Thoracic aorta (tissue), 2 donors: ENCODE data around the gene FAT2. TPM values are rescaled to one million over a fixed set of nuclear protein-coding genes. Genes with fewer than 3 reads are reported as not detected.
"Not testable (repeated sequence)": the region's sequence is repeated elsewhere in the genome, so short reads cannot be mapped to it uniquely, and the experiment has no call there.

Experiments
- ATAC-seq: fragments of 150-250 bp; one replicate; pipeline ENCODE4 v1.8.0; 2017; ENCODE audit warnings: low read depth; ENCODE audit not compliant: insufficient number of reproducible peaks, low FRiP score
- DNase-seq: peaks from one replicate; pipeline ENCODE4 v3.0.0-alpha.2; 2020; ENCODE audit warnings: low spot score
- H3K27ac ChIP-seq, 2 donors: fragments of 200-600 bp; sonication (generic); 1 replicate in 1 of 2; 2 replicates in 1 of 2; pipeline ENCODE4 v1.5.1; 2016; ENCODE audit warnings: mild to moderate bottlenecking in 2 of 2, moderate library complexity in 2 of 2
- H3K27me3 ChIP-seq: fragments of 200-600 bp; sonication (generic); replicated peaks from 2 replicates; pipeline ENCODE4 v1.6.0; 2016; ENCODE audit warnings: mild to moderate bottlenecking; ENCODE audit not compliant: insufficient read depth
- H3K36me3 ChIP-seq: fragments of 200-600 bp; sonication (generic); one replicate; pipeline ENCODE4 v1.5.1; 2016
- H3K4me1 ChIP-seq, 2 donors: fragments of 200-600 bp; sonication (generic); 1 replicate in 1 of 2; 2 replicates in 1 of 2; pipeline versions ENCODE4 v1.5.1 to v1.6.0; 2016; ENCODE audit warnings: low read depth in 2 of 2, mild to moderate bottlenecking in 1 of 2; ENCODE audit not compliant: control insufficient read depth in 1 of 2
- H3K4me3 ChIP-seq: fragments of 200-600 bp; sonication (generic); 2 replicates; pipeline ENCODE4 v1.5.1; 2016; ENCODE audit warnings: mild to moderate bottlenecking
- H3K9me3 ChIP-seq: fragments of 200-600 bp; sonication (generic); 2 replicates; pipeline ENCODE4 v1.5.1; 2016
- CTCF ChIP-seq: fragments of 200-600 bp; sonication (generic); IDR thresholded peaks from one replicate; pipeline ENCODE4 v1.5.1; 2019; ENCODE audit warnings: antibody characterized with exemption
- total RNA-seq, 2 donors: library from RNA; depleted of rRNA; stranded (reverse); fragments of >200 nt; gene quantifications; one replicate each; pipeline versions ENCODE4 v1.1.0 to v1.2.3, GENCODE V29; 2016

Gene FAT2
- total RNA-seq, 2 donors from 2014 or later, result 0.14 TPM; not detected in 1

GRCh38 chr5:151581347-151581746 is 9.8 kb downstream of the FAT2 start:
- TF ChIP-seq CTCF, result no peak
- no peaks in the 10 kb centered on the region for H3K27me3 ChIP-seq
- H3K27ac ChIP-seq, result no peak overlapping the region
- ATAC-seq (no peak), DNase-seq (no peak)
- H3K9me3 ChIP-seq, result no peaks in the 10 kb centered on the region
- no peak overlapping the region for H3K4me3 ChIP-seq
- H3K4me1 ChIP-seq, result no peaks in the 10 kb centered on the region
- H3K36me3 ChIP-seq, result no peaks in the 10 kb centered on the region

- Histone ChIP-seq H3K27me3 (no peaks in the 10 kb centered on the region), H3K4me3 (no peak overlapping the region), H3K27ac (no peak overlapping the region), H3K4me1 (no peaks in the 10 kb centered on the region), H3K9me3 (no peaks in the 10 kb centered on the region), H3K36me3 (no peaks in the 10 kb centered on the region)
- no peak for TF ChIP-seq CTCF
- DNase-seq, result no peak
- no peak for ATAC-seq
Observed at GRCh38 chr5:151580858-151581257, 10.3 kb downstream of the FAT2 start.

- TF ChIP-seq CTCF, result no peak
- Histone ChIP-seq H3K27me3 (no peaks in the 10 kb centered on the region), H3K9me3 (no peaks in the 10 kb centered on the region), H3K4me1 (no peaks in the 10 kb centered on the region), H3K27ac (no peak overlapping the region), H3K36me3 (no peaks in the 10 kb centered on the region), H3K4me3 (no peak overlapping the region)
- no peak for DNase-seq
- ATAC-seq, result no peak
Observed at GRCh38 chr5:151580239-151580638, 10.9 kb downstream of the FAT2 start.

- not testable (repeated sequence) for H3K27me3 ChIP-seq, H3K27ac ChIP-seq, H3K9me3 ChIP-seq, H3K36me3 ChIP-seq, DNase-seq, H3K4me3 ChIP-seq, ATAC-seq, H3K4me1 ChIP-seq
Observed at GRCh38 chr5:151579146-151579545, 12.0 kb downstream of the FAT2 start.

- no peak for TF ChIP-seq CTCF
- H3K4me1 ChIP-seq, result no peaks in the 10 kb centered on the region
- no peaks in the 10 kb centered on the region for H3K36me3 ChIP-seq
- no peaks in the 10 kb centered on the region for H3K27me3 ChIP-seq
- DNase-seq (no peak), ATAC-seq (no peak)
- no peaks in the 10 kb centered on the region for H3K9me3 ChIP-seq
- no peak overlapping the region for H3K27ac ChIP-seq
- H3K4me3 ChIP-seq, result no peak overlapping the region
Observed at GRCh38 chr5:151578326-151579025, 12.7 kb downstream of the FAT2 start.

- Histone ChIP-seq H3K4me1 (no peaks in the 10 kb centered on the region), H3K9me3 (no peaks in the 10 kb centered on the region), H3K36me3 (no peaks in the 10 kb centered on the region), H3K4me3 (no peak overlapping the region), H3K27me3 (no peaks in the 10 kb centered on the region), H3K27ac (no peak overlapping the region)
- no peak for TF ChIP-seq CTCF
- no peak for DNase-seq
- ATAC-seq, result no peak
Observed at GRCh38 chr5:151577566-151577965, 13.6 kb downstream of the FAT2 start.
